HG03342 (cell line): ENCODE data around the gene LEFTY1.
A peak's percentile ranks its signal among the peaks of the same experiment; 100 is the strongest.

Source experiments
- ATAC-seq: cut with Tn5 transposase; IDR thresholded peaks from one replicate; pipeline ENCODE4 v1.9.1; 2021; ENCODE audit warnings: mild to moderate bottlenecking, moderate library complexity; ENCODE audit not compliant: unreplicated experiment

Gene LEFTY1

GRCh38 chr1:225917101-225917500 is 28.2 kb upstream of the LEFTY1 start:
- ATAC-seq = no peak

GRCh38 chr1:225915538-225915991 is 26.6 kb upstream of the LEFTY1 start:
- no peak for ATAC-seq

GRCh38 chr1:225914947-225915346 is 26.0 kb upstream of the LEFTY1 start:
- ATAC-seq = no peak

- no peak for ATAC-seq
These were observed 25.4 kb upstream of the LEFTY1 start for GRCh38 chr1:225914391-225914790.

- ATAC-seq = peak; percentile 94
These were observed 22.5 kb upstream of the LEFTY1 start for GRCh38 chr1:225911191-225912130.

GRCh38 chr1:225909477-225909876 is 20.5 kb upstream of the LEFTY1 start:
- no peak for ATAC-seq

GRCh38 chr1:225908773-225909172 is 19.8 kb upstream of the LEFTY1 start:
- no peak for ATAC-seq

- no peak for ATAC-seq
These were observed 19.2 kb upstream of the LEFTY1 start for GRCh38 chr1:225908013-225908640.

- ATAC-seq = no peak
These were observed 18.4 kb upstream of the LEFTY1 start for GRCh38 chr1:225907341-225907740.

GRCh38 chr1:225906467-225906866 is 17.5 kb upstream of the LEFTY1 start:
- ATAC-seq = no peak

- ATAC-seq = no peak
These were observed 14.7 kb upstream of the LEFTY1 start for GRCh38 chr1:225903623-225904022.

- no peak for ATAC-seq
These were observed 10.3 kb upstream of the LEFTY1 start for GRCh38 chr1:225899044-225899925.

- ATAC-seq = no peak
These were observed 8.9 kb upstream of the LEFTY1 start for GRCh38 chr1:225897595-225898514.

GRCh38 chr1:225896937-225897549 is 8.1 kb upstream of the LEFTY1 start:
- ATAC-seq = peak; percentile 100

GRCh38 chr1:225896494-225896893 is 7.5 kb upstream of the LEFTY1 start:
- ATAC-seq = no peak

- no peak for ATAC-seq
These were observed 3.4 kb upstream of the LEFTY1 start for GRCh38 chr1:225892307-225892706.

- no peak for ATAC-seq
These were observed 2.5 kb upstream of the LEFTY1 start for GRCh38 chr1:225891229-225891972.

GRCh38 chr1:225890346-225891228 is 1.6 kb upstream of the LEFTY1 start:
- ATAC-seq = no peak
